LHCN-M2 (cell line): ENCODE data around the gene VSIG1. TPM values are rescaled to one million over a fixed set of nuclear protein-coding genes. Genes with fewer than 3 reads are reported as not detected.

Experiments
- DNase-seq: peaks from one replicate; pipeline ENCODE4 v3.0.0-alpha.2; 2012; ENCODE audit warnings: low read depth
- total RNA-seq: library from RNA; depleted of rRNA; stranded (reverse); fragments of >200 nt; gene quantifications from 2 replicates; pipeline ENCODE4 v1.2.3, GENCODE V29; 2014

Gene VSIG1
- total RNA-seq, 1 experiment from 2014 or later: not detected

DNA sequence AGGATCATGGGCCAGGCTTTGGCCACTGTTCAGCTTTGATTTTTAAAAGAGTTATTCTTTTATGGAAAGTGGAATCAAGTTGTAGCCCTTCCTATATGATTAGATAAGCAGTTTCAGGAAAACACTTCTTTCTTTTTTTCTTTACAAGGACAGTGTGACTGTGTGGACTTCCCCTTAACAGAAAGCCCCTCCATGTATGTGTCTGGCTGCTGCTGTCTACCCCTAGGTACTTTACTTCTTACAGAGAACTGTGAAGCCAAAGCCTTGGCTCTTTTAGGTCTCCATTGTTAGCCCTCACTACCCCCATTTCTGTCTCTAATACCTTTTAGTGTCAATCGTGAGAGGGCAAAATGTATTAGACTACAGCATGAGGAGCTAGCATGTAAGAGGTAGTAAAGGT, 19.1 kb downstream of the VSIG1 start:
- DNase-seq: no peak

DNA sequence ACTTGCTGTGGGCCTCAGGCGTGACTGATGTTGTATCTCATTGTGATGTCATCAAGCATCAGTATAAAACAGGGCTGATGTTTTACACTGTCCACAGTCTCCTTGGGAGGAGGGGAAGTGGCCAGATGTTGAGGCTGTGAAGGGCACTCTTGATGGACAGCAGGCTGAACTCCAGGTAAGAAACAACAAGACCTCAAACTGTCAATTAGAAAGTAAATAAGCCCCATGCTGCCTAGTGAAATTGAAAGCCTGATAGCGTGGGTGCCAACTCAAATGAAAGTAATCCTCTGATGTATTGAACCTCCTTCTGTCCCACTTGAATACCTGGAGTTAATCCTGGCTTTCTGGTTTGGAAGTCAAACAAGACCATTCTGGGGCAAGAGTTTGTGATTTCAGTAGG, 19.7 kb downstream of the VSIG1 start:
- DNase-seq: no peak

DNA sequence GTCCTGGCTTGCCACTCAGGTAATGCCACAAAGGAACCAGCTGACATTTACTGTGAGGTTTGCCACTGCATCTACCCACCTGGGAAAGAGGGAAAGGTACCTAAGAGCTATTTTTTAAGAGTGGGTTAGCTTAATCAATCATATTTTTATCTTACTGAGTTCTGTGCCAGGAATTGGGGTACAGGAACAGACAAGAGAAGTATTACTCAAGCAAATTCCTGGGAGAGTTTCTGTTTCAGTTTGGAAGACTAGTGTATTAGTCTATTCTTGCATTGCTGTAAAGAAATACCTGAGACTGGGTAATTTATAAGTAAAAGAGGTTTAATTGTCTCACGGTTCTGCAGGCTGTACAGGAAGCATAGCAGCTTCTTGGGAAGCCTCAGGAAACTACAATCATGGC, 23.3 kb downstream of the VSIG1 start:
- no peak for DNase-seq

DNA sequence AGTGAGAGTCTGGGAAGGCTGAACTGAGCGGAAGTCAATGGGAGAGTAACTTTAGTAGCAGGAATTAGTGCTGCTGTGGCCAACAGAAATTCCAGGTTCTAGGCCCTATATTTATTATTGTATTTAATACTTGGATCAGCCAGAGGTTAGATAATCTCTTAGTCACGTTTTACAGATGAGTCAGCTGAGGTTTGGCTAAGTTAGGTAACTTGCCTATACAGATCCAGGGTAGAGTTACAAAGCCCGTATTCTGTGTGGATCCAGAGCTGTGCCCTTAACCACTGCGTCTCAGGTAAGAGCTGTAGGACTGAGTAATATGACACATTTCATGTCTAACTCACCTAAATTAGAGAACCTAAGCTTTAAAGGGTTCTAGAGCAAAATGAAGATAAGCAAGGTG, 26.0 kb downstream of the VSIG1 start:
- DNase-seq: peak; percentile 39

DNA sequence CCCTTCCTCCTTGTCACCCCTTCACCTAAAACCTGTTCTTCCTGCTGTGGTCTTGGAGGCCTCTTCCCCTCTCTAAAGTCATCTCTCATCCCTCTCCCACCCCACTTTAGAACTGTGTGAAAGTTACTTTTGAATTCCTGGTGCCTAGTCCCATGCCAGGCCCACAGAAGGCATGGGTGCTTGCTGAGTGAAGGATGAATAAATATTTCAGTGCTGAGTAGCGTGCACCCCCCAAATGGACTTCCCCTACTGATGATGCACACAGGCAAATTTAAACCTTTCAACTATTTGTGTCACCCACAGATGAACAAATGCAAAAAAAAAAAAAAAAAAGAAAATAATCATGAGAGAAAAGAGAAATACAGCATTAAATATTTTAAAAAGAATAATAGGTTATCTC, 26.7 kb downstream of the VSIG1 start:
- DNase-seq: no peak

DNA sequence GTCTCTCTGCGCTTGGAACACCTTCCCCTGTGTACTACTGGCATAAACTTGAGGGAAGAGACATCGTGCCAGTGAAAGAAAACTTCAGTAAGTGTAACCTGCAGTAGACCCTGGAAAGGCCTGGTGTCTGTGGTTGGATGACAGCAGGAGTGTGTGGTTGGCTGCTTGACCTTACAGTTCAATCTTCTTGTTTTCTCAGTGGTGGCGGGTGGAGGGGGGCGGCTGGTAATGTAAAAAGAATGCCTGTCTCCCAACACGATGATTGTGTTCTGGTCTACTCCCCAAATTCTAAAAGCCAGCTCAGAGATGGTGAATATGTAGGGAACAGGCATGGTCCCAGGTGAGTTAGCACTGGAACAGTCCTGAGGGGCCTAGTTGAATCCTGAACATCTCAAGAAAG, 27.9 kb downstream of the VSIG1 start:
- DNase-seq: peak; percentile 70

DNA sequence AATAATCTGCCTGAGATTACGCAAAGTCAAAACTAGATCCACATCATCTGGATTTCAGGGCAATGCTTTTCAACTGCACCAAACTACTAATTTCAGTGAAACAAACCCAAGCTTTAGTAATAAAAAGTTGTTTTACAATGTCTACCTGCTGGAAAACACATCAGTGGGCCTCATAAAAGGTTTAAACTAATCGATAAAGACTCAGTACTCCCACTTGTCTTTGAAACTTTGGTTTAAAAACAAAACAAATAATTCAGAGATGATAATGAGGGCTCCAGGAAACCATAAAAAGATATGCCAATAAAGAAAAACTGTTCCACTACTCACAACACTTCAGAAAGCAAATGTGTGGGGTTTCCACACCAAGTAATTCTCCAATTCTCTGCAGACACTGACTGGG, 36.2 kb downstream of the VSIG1 start:
- no peak for DNase-seq

DNA sequence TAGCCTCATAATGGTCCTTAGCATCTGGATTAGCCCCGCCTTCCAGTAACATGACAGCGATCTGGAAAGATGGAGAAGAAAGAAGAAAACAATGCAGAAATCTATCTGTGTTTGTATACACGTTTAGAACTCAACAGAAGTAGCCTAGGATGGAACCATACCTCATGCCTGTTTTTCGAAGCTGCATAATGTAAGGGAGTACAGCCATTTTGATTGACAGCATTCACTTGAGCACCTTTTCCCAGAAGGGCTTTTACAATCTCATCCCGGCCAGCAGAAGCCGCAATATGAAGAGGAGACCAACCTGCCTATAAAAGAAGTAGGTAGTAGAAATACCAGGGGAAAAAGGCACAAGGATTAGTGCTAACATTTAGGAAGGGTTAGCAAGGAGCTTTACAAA, 42.9 kb downstream of the VSIG1 start:
- no peak for DNase-seq

DNA sequence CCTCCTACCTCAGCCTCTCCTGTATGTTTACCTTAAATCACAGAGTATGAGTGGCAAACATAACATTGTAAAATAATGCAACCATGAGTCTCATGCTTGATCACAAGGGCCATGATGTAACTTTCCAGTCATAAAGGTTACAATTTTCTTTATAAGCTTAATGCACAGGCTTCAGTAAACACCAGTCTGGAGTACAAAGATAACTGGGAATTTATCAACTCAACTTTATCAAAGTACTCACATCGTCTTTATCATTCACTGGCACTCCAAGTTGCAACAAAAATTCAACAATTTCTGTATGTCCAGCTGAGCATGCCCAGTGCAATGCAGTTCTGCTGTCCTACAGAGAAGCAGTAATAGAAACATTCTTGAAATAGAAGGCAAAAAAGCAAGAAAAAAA, 43.6 kb downstream of the VSIG1 start:
- DNase-seq: no peak

DNA sequence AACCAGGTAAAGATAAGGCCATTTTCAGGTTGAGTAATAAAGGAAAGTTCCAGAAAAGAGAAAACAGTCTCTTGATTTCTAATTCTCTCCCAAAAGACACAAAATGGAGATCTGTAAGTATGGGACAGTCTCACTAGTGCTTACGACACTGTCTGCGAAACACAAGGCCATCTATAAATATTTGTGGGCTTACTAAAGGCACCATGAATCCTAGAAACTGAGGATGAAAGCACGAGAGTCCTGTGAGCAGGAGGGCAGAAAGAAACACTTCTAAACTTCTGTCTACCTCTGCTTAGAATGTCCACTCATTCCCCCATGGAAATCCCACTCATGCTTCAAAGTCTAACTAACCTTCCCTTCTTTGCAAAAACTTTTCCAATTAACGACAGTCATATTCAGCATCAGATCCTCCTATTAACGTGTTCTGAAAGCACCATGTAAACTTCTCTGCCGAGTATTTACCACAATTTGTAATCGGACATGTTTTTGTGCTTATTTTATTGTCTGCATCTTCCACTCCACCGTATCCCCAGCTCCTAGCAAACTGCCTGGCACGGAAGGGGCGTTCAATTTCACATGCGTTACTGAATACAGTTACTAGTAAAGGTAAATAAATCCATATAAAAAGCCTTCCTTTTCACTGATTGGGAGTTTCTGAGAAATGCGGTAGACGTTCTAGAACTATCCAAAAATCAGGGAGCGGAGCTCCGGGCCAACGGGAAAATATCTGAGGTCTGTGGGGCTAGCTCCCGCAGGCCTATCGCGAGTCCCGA, 45.8 kb downstream of the VSIG1 start:
- peak; percentile 29 for DNase-seq

DNA sequence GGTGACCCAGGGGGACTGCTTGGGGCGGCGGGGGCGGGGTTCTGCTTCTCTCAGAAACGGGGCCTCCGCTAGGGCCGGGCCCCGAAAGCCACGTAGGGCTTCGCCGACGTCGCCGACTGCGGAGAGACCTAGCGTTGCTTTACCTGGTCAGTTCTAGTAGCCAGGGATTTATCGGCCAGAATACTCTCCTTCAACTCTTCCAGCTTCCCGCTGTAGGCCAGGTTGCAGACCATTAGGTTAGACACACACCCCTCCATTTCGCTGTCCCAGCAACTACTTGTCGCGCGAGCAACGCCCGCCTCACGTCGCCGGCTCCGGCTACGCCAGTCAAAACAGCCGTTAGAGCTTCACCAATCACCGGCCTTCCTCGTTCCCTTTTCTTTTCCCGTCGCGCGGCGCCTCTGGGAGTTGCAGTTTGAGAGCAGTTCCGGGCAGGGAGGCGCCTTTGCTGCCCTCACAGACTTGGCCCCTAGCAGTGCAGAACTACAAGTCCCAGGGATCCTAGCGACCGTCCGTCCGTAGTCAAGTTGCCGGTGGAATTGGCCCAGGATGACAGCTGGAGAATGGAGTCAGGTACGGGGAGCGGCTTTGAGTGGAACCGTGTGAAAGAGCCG, 46.5 kb downstream of the VSIG1 start, which contains the start of the genes ATG4A and PSMD10:
TSS of gene ATG4A (plus strand) at position 515 of the 614 bp plus-strand sequence. CDS start at position 564, 49 bp downstream.
TSS of gene PSMD10 (minus strand) at position 279 of the 614 bp plus-strand sequence. CDS start at position 257, 22 bp downstream.
- DNase-seq: peak; percentile 94

DNA sequence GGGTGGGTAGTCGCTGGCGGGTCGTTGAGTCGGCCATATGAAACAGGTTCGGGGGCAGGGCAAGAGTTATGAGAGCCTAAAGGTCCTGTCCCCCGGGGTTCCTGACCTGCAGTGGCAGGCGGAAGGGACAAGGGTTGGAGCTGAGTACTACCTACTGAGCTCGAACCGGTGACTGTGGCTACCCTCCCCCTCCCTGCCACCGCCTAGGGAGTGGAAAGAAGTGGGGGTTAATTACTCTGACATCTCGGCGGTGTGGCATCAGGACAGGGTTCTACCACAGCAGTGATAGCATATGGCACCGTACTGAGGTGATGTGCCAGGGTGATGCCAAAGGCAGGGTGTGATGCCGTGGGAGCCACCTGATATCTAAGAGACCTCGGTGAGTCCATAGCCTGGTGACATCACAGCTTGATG, 47.0 kb downstream of the VSIG1 start:
- DNase-seq: no peak

DNA sequence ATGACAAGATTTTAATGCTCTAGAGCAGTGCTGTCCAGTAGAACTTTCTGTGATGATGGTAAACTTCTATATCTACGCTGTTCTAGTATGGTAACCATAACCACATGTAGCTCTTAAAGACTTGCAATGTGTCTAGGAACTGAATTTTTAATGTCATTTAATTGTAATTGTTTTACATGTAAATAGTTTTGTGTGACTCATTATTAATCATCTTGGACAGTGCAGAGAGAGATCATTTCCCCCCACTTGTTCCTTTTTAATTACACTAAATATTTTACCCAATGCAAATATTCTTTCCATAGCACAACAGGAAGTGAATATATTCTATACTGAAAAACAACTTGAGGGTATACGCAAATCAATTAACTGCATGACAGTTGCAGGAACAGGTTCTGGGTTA, 52.5 kb downstream of the VSIG1 start:
- no peak for DNase-seq

DNA sequence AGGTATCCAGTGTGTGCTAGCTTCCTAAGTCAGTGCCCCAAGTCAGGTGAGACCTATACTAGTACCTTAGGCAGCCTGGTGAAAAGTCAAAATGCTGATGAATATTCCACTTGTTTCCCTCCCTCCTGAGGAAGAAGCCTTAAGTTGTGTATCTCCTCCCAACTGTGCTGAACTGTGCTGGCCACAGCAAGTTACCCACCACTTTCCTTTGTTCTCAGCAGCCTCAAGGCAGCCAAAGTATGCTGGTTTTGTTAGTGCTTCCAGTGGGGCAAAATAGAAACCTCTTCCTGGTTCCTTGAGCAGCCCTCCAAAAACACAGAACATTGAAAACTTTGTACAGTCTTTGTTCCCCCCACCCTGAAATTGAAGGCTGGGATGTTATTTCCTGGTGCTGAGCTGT, 60.6 kb downstream of the VSIG1 start:
- no peak for DNase-seq

DNA sequence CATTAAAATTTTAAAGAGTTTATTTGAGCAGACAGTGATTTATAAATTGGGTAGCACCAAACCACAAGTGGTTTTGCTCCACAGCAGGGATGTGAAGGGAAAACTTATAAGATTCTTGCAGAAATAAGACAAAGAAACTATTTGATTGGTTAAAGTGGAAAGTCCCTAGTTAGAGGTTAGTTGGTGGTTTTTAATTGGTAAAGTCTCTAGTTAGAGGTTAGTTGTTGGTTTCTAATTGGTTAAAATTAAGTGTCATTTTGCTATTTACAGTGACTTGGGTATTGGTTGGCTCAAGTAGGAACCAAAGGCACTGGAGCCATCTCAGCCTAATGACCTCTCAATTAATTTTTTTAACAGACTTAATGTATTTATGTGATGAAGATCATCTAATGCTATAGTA, 69.7 kb downstream of the VSIG1 start:
- DNase-seq: no peak

DNA sequence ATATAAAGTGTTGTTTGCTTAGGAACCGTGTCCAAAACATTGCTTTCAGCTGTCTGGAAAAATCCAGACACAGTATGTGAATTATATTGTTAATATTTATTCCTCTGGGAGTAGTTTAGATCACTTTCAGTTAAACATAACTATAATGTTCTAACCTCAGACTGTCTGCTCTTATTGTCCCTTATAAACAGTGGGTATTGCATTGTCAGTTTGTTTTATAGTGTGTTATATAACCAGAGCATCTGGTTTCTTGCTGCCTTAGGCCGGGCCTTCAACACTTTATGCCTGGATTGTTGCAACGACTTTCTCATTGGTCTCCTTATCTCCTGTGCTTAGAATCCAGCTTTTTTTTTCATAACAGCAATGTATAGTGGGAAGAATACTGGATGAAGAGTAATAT, 73.1 kb downstream of the VSIG1 start:
- DNase-seq: no peak

DNA sequence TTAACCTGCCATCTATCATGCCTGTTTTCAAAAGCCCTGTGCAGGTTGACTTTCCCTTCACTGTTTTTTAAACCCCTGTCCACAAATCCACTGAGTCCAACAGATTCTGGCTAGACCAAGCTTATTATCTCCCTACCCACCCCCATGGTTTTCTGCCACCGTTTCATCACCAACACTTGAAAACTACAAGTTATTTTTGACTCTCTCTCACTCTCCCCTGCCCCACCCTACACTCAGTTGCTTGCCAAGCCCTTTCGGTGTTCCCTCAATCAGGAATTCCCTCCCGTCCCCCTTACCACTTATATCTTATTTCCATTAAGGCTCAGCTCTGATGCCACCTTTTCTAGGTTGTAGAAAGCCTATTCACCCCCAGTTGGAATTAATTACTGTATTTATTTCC, 76.4 kb downstream of the VSIG1 start:
- no peak for DNase-seq

DNA sequence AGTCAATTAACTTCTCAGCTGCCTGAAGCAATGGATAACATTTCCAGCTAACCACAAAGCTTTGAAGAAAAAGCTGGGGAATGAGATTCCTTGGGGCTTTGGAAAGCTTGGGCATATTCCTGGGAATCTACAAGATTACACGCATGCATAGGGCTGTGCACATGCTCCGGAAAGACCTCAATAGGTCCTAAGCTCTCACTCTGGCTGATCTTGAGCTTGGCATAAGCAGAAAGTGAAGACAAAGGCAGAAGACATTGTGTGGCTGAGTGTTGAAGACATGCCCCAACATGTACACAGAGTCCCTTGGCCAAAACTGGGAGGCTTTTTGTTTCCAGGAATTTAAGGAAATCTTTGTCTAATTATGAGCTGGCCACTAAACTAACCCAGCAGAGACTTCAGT, 77.9 kb downstream of the VSIG1 start:
- peak; percentile 15 for DNase-seq

DNA sequence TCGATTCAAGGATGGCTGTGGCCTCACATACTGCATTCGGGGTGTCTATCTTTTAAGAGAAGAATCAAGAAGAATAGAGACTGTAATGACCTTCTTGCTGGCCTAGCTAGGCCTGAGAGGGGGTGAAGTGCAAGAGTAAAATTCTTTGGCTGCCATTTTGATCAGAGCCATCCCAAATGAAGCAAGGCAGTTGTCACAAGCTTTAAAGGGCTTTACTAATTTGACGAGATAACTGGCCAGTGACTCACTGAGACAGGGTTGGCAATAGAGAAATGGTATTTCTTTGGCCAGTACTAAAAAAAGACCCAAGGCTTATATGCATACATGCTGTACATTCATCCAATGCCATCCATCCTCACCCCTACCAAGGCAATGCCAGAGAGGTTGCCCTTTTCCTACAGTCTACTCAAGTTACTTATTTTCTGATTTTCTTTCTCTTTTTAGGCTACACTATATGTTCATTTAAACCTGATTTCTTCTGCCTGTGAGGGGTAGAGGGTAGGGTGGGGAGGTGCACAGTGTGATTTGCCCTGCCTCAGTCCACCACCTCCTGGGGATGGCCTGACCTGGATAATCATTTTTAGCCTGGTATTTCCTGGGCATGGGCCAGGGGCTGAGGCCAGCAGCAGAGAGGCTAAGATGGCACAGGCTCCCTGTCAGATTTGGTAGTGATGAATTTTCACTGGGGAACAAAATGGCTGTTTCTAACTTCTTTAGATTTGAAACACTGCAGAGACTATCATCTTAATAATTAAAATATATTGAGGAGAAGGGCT, 78.9 kb downstream of the VSIG1 start:
- no peak for DNase-seq

DNA sequence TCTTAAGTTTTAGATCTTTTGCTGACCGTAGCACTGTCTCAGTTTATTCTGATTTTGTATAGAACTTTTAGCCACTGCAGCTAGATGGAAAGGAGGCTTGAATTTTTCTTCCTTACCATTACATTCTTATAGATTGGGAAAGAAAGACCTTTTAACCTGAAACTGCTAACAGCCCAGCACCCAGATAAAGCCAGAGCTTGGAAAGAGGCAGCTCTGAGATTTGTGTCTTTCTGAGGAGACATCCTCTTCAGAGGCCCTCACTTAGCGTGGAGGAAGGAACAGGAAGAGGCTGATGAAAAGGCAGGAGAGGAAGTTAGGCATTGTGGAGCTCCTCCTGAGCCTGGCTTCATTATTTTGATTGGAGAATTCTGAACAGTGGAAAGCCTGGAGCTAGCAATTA, 81.8 kb downstream of the VSIG1 start:
- no peak for DNase-seq

DNA sequence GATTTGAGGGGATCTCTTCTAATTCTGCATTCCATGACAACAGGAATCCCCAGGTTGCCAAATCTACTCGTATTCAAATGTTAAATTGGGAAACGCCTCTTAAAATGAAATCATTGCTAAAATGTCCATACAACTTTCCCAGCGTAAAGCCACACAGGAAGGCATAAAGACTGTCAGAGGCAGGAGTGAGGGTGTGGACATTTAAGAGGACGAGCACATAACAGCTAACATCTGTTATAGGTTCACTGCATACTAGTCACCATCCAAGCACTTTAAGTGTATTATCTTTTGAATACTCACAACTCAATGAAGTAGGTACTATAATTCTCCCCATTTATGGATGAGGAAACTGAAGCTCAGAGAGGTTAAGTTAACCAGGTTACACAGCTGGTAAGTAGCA, 82.3 kb downstream of the VSIG1 start:
- DNase-seq: no peak
